DND-41 (cell line): ENCODE results near the gene DCUN1D1.

Source experiments
- ATAC-seq: fragments of 200-7000 bp; cut with Tn5 transposase; 3 replicates; pipeline ENCODE4 v1.9.1; 2021; ENCODE audit warnings: low read depth; ENCODE audit not compliant: insufficient read depth
- DNase-seq: peaks from one replicate; pipeline ENCODE4 v3.0.0-alpha.2; 2020
- H2AFZ ChIP-seq: 2 replicates; pipeline ENCODE4 v1.6.0; 2012; ENCODE audit warnings: low read depth, low read length
- H3K27ac ChIP-seq: 2 replicates; pipeline ENCODE4 v1.5.1; 2012; ENCODE audit warnings: low read length, inconsistent platforms
- H3K27me3 ChIP-seq: fragments of 200-600 bp; sonication (generic); 2 replicates; pipeline ENCODE4 v1.6.0; 2012; ENCODE audit warnings: low read length, mild to moderate bottlenecking, inconsistent platforms; ENCODE audit not compliant: insufficient read depth, poor library complexity
- H3K36me3 ChIP-seq: 2 replicates; pipeline ENCODE4 v1.5.1; 2012; ENCODE audit warnings: low read length, inconsistent platforms; ENCODE audit not compliant: insufficient read depth
- H3K4me1 ChIP-seq: 2 replicates; pipeline ENCODE4 v1.5.1; 2012; ENCODE audit warnings: mild to moderate bottlenecking, low read length; ENCODE audit not compliant: insufficient read depth
- H3K4me2 ChIP-seq: 2 replicates; pipeline ENCODE4 v1.6.0; 2012; ENCODE audit warnings: mild to moderate bottlenecking, moderate library complexity, low read length, inconsistent platforms; ENCODE audit not compliant: insufficient read depth
- H3K4me3 ChIP-seq, 2 experiments: fragments of 200-600 bp in 1 of 2; shearing (Covaris generic) in 1 of 2; 2 replicates each; pipeline ENCODE4 v1.5.1; 2012 to 2016; ENCODE audit warnings: inconsistent platforms in 2 of 2, low read length in 2 of 2, mild to moderate bottlenecking in 2 of 2, low read depth in 1 of 2, moderate library complexity in 1 of 2
- H3K79me2 ChIP-seq: 2 replicates; pipeline ENCODE4 v1.6.0; 2012; ENCODE audit warnings: low read length, inconsistent platforms; ENCODE audit not compliant: insufficient read depth
- H3K9ac ChIP-seq: 2 replicates; pipeline ENCODE4 v1.6.0; 2012; ENCODE audit warnings: low read depth, mild to moderate bottlenecking, inconsistent platforms, low read length, moderate library complexity
- H3K9me3 ChIP-seq: 2 replicates; pipeline ENCODE4 v1.5.1; 2012; ENCODE audit warnings: low read length, moderate library complexity, mild to moderate bottlenecking, inconsistent platforms; ENCODE audit not compliant: insufficient read depth, severe bottlenecking
- H4K20me1 ChIP-seq: 2 replicates; pipeline ENCODE4 v1.6.0; 2012; ENCODE audit warnings: low read length; ENCODE audit not compliant: insufficient read depth
- EZH2 ChIP-seq: IDR thresholded peaks from 3 replicates; pipeline ENCODE4 v1.6.1; 2012; ENCODE audit warnings: borderline replicate concordance, low read depth, mild to moderate bottlenecking, moderate library complexity, low read length, inconsistent platforms; ENCODE audit not compliant: severe bottlenecking
- TF ChIP-seq, protein P1 (sequence below): IDR thresholded peaks from 2 replicates; pipeline ENCODE4 v1.5.1; 2012; ENCODE audit warnings: borderline replicate concordance, low read length, moderate library complexity, mild to moderate bottlenecking; ENCODE audit not compliant: poor library complexity, severe bottlenecking; ENCODE audit errors: extremely low read depth

The DCUN1D1 gene

DNA sequence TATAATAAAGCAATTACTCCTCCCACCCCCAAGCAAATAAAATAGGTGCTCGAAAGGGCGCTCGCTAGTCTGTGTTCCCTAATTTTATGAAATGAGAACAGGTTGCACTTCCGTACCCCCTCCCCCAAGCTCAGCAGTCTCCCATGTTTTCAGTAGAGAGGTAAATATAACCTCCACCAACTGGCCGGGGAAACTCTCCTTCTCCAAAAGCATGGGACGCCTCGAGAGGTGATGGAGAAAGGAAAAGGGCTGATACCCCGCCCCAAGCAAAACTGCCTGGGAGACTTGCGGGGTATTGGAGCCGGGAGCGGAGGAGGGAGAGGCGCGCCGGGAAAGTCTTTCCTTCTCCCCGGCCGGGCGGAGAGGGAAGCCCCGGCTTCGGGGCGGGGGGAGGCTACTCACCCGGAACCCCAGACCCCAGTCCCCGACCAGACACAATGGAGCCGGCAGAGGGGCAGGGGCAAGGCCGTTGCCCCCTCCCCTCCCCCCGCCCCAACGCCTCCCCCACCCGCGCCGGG is 605 bp downstream of the DCUN1D1 start:
- peak; percentile 41 for ATAC-seq
- H2AFZ ChIP-seq = peak overlapping the region; percentile 85
- peaks cover 26% of the 10 kb centered on the region; the same call in 1 of the 2 replicates for H4K20me1 ChIP-seq
- H3K9me3 ChIP-seq = no peaks in the 10 kb centered on the region
- peak overlapping the region; percentile 71 for H3K4me2 ChIP-seq
- H3K27ac ChIP-seq = peak overlapping the region; percentile 83
- H3K36me3 ChIP-seq = no peaks in the 10 kb centered on the region
- no peaks in the 10 kb centered on the region for H3K27me3 ChIP-seq
- DNase-seq = peak; percentile 51
- TF ChIP-seq, protein P1, sequence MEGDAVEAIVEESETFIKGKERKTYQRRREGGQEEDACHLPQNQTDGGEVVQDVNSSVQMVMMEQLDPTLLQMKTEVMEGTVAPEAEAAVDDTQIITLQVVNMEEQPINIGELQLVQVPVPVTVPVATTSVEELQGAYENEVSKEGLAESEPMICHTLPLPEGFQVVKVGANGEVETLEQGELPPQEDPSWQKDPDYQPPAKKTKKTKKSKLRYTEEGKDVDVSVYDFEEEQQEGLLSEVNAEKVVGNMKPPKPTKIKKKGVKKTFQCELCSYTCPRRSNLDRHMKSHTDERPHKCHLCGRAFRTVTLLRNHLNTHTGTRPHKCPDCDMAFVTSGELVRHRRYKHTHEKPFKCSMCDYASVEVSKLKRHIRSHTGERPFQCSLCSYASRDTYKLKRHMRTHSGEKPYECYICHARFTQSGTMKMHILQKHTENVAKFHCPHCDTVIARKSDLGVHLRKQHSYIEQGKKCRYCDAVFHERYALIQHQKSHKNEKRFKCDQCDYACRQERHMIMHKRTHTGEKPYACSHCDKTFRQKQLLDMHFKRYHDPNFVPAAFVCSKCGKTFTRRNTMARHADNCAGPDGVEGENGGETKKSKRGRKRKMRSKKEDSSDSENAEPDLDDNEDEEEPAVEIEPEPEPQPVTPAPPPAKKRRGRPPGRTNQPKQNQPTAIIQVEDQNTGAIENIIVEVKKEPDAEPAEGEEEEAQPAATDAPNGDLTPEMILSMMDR = no peak
- TF ChIP-seq EZH2 = no peak
- H3K4me3 ChIP-seq = peak overlapping the region; percentile 88 to 92; a peak in 3 of 4 replicates
- peaks cover 58% of the 10 kb centered on the region for H3K79me2 ChIP-seq
- H3K9ac ChIP-seq = peak overlapping the region; percentile 77
- H3K4me1 ChIP-seq = peaks cover 43% of the 10 kb centered on the region

DNA sequence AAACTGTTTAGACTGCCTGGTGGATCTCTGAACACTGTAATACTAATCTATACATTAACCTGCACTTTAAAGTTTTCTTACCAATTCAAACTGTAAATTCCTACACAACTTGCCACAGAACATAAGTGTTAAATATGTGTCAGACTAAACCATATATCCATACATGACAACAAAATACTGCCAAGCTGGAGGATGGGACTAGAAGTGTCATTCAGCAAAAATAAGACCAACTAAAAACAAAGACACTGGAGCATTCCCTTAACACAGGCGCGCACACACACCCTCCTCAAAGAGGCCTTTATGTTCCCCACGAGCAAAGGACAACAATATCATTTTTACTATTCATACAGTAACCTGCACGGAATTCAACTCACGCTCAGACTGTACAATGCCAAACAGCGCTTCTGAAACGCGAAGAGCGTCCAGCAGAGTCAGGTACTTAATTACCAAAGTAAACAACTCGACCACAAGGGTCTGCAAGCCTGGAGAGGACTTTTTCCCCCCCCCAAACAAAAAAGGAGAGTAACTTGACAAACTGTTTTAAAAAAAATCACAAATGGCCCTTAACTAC is 1.1 kb downstream of the DCUN1D1 start:
- H3K9ac ChIP-seq = peak overlapping the region; percentile 77
- DNase-seq (no peak), ATAC-seq (peak; percentile 7; the same call in 1 of the 3 replicates)
- peaks cover 64% of the 10 kb centered on the region for H3K79me2 ChIP-seq
- peaks cover 43% of the 10 kb centered on the region for H3K4me1 ChIP-seq
- TF ChIP-seq EZH2 = no peak
- TF ChIP-seq, protein P1 = no peak
- H3K9me3 ChIP-seq = no peaks in the 10 kb centered on the region
- H3K4me3 ChIP-seq = peak overlapping the region; percentile 88 to 92; a peak in 3 of 4 replicates
- H2AFZ ChIP-seq = peak overlapping the region; percentile 85; the same call in 1 of the 2 replicates
- peak overlapping the region; percentile 71 for H3K4me2 ChIP-seq
- H3K27ac ChIP-seq = peak overlapping the region; percentile 83
- no peaks in the 10 kb centered on the region for H3K27me3 ChIP-seq
- H3K36me3 ChIP-seq = no peaks in the 10 kb centered on the region
- peaks cover 26% of the 10 kb centered on the region; the same call in 1 of the 2 replicates for H4K20me1 ChIP-seq

DNA sequence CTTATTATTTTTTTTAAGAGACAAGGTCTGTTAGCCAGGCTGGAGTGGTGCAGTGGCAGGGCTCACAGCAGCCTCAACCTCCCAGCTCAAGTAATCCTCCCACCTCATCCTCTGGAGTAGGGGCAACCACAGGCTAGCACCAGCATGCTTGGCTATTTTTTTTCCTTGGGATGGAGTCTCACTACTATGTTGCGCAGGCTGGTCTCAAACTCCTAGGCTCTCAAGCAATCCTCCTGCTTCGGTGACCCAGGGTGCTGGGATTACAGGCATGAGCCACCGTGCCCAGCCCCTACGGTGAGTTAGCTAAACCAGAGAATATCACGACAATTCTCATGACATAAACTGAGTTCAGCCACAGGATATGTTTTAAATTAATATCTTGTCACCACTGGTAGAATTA is 2.0 kb downstream of the DCUN1D1 start:
- H3K4me2 ChIP-seq = peak overlapping the region; percentile 71
- ATAC-seq (no peak), DNase-seq (no peak)
- no peak for TF ChIP-seq EZH2
- TF ChIP-seq, protein P1 = no peak
- H3K9me3 ChIP-seq = no peaks in the 10 kb centered on the region
- no peaks in the 10 kb centered on the region for H3K36me3 ChIP-seq
- H4K20me1 ChIP-seq = peaks cover 26% of the 10 kb centered on the region; the same call in 1 of the 2 replicates
- H3K4me1 ChIP-seq = peaks cover 43% of the 10 kb centered on the region
- H3K79me2 ChIP-seq = peaks cover 72% of the 10 kb centered on the region
- no peak overlapping the region for H3K27ac ChIP-seq
- H3K4me3 ChIP-seq = peak overlapping the region in 1 of 2 experiments; percentile 92; a peak in 1 of 4 replicates
- H3K27me3 ChIP-seq = no peaks in the 10 kb centered on the region
- no peak overlapping the region for H2AFZ ChIP-seq
- peak overlapping the region; percentile 77; the same call in 1 of the 2 replicates for H3K9ac ChIP-seq
